PFSK-1 (cell line): Measurements from ENCODE around the gene ALS2CL.

Source experiments
- FOXP2 ChIP-seq: optimal IDR thresholded peaks from 2 replicates; pipeline ENCODE3; 2011; ENCODE audit warnings: borderline replicate concordance, control low read depth, inconsistent platforms; ENCODE audit not compliant: insufficient read depth; ENCODE audit errors: extremely low read length, extremely low read depth
- POLR2AphosphoS5 ChIP-seq: IDR thresholded peaks from 2 replicates; pipeline ENCODE4 v1.6.1; 2012; ENCODE audit warnings: low read depth, mild to moderate bottlenecking, control low read depth, low read length, moderate library complexity
- REST ChIP-seq, 2 experiments: IDR thresholded peaks; 2 replicates each; pipeline versions ENCODE4 v1.6.1 to v1.8.0; 2011 to 2012; ENCODE audit warnings: low read depth in 2 of 2, low read length in 2 of 2, control low read depth in 1 of 2, inconsistent platforms in 1 of 2, mild to moderate bottlenecking in 1 of 2, moderate library complexity in 1 of 2; ENCODE audit not compliant: insufficient read depth in 1 of 2
- SIN3A ChIP-seq: IDR thresholded peaks from 2 replicates; pipeline ENCODE4 v1.6.1; 2012; ENCODE audit warnings: mild to moderate bottlenecking, low read length, moderate library complexity, borderline replicate concordance; ENCODE audit not compliant: insufficient read depth
- TAF1 ChIP-seq: IDR thresholded peaks from 2 replicates; pipeline ENCODE4 v1.6.1; 2012; ENCODE audit warnings: low read length, control low read depth, borderline replicate concordance; ENCODE audit not compliant: insufficient read depth

Gene ALS2CL

GRCh38 chr3:46671541-46672348 is 21.7 kb downstream of the ALS2CL start:
- TF ChIP-seq TAF1 = no peak
- TF ChIP-seq POLR2AphosphoS5 = no peak
- TF ChIP-seq FOXP2 = no peak
- TF ChIP-seq SIN3A = no peak
- TF ChIP-seq REST (IDR thresholded peaks at IDR 0.05; ENCODE audit: insufficient read depth in 1 of 2, low read depth in 2 of 2, low read length in 2 of 2) = no peak

DNA sequence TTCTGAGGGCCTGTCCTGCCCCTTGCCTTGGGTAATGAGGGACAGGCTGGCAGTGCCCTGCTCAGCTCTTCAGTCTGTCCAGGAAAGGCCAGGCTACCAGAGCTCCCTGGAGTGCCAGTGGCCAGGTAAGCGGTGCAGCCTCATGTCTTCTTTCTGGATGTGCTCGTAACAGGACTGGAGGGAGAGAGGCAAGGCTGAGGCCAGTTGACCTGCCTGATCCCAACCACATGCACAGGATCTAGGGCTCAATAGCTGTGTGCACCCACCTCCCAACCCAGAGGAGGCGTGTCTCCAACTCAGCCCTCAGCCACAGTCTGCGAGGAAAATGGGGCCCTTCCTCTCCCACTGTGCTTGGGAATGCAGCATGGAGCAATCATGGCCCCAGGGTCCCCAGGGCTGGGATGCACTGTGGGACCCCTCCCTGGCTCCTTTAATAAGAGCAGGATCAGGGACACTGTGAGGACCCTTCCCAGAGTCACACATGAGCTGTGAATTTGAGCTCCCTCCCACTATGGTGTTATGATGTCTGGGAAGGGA is 22.5 kb downstream of the ALS2CL start:
- TF ChIP-seq SIN3A (no peak), FOXP2 (no peak), TAF1 (no peak), POLR2AphosphoS5 (no peak), REST (IDR thresholded peaks at IDR 0.05; ENCODE audit: insufficient read depth in 1 of 2, low read depth in 2 of 2, low read length in 2 of 2) (no peak)

DNA sequence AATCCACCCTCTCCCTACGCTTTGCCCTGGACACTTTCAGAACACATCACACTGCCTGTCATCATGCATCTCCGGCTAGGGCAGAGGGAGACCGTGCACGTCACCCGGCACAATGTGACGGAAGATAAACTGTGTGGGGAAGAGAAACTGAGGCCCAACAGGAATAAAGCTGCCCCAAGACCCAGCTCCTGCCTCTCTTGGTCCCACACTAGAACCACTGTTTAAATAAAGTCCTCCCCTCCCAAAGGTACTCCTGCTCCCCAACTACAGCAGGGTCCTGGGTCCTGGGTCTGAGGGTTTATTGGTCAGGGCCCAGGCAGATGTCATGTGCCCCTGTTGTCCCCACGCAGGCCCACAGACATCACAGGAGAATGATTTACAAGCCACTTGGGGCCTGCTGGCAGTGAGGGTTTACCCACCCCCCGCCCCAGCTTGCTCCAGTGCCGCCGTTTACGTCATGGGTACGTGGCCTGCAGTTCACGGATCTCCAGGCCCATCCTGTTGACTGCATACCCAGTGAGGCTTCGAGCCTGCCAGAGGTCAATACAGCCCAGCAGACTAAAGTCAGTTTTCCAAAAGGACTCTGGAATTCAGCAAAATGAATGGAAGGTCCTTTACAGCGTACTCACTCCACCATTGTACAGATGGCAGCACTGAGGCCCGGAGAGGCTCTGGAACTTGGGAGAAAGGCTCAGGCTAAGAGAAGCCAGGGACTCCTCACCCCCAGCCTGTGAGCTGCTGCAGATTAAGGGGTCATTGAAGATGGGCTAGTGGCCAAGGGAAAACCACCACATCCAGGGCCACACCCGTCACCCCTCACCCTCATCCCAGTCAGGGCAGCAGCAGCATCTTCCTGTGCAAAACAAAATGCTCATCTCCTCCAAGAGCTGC is 23.2 kb downstream of the ALS2CL start:
- TF ChIP-seq TAF1 = no peak
- TF ChIP-seq REST (IDR thresholded peaks at IDR 0.05; ENCODE audit: insufficient read depth in 1 of 2, low read depth in 2 of 2, low read length in 2 of 2) = no peak
- no peak for TF ChIP-seq POLR2AphosphoS5
- no peak for TF ChIP-seq FOXP2
- no peak for TF ChIP-seq SIN3A

DNA sequence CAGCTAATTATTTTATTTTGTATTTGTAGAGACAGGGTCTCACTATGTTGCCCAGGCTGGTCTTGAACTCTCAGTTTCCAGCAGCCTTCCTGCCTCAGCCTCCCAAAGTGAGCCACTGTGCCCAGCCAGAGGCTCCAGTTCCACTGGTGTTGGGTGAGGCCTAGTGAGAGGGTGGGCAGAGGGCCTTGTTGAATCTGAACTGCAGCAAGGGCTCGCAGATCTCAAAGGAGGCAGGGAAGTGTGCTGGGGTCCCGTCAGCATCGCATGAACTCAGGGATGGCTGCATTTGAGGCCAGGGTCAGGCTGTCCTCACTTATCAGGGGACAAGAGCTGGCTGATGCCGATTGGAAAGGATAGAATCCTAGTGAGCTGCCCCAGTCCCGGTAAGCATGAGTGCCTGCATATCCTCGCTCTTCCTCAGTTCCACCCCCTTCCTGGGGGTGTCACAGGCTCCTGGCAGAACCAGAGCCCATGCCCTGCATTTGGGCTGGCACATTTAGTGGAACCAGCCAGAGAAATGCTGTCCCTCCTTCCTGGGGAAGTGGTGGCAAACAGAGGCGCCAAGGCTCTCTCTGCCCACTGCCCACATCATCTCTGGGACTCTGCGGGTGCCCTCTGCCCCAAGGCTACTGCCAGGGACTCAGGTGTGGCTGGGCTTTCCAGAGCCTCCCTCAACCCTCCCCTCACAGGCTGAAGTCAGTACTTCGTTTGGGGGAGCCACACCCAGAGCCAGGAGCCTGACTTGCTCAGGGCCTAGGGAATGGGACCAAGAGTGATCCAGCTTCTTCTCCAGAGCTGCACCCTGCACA is 24.1 kb downstream of the ALS2CL start:
- TF ChIP-seq POLR2AphosphoS5 = no peak
- TF ChIP-seq FOXP2 = no peak
- TF ChIP-seq SIN3A = no peak
- TF ChIP-seq TAF1 = no peak
- TF ChIP-seq REST (IDR thresholded peaks at IDR 0.05; ENCODE audit: insufficient read depth in 1 of 2, low read depth in 2 of 2, low read length in 2 of 2) = no peak
